RPMI8226 (cell line): Measurements from ENCODE around the gene AK5.
"Not testable (repeated sequence)": the region's sequence is repeated elsewhere in the genome, so short reads cannot be mapped to it uniquely, and the experiment has no call there.

ENCODE experiments used
- DNase-seq: peaks from one replicate; pipeline ENCODE4 v3.0.0-alpha.2; 2015

The AK5 gene

GRCh38 chr1:77288275-77288674 is 6.5 kb downstream of the AK5 start:
- DNase-seq = no peak

- DNase-seq = no peak
Measured at GRCh38 chr1:77290576-77290975, 8.8 kb downstream of the AK5 start.

GRCh38 chr1:77292551-77292950 is 10.7 kb downstream of the AK5 start:
- no peak for DNase-seq

- no peak for DNase-seq
Measured at GRCh38 chr1:77300566-77300965, 18.7 kb downstream of the AK5 start.

DNA sequence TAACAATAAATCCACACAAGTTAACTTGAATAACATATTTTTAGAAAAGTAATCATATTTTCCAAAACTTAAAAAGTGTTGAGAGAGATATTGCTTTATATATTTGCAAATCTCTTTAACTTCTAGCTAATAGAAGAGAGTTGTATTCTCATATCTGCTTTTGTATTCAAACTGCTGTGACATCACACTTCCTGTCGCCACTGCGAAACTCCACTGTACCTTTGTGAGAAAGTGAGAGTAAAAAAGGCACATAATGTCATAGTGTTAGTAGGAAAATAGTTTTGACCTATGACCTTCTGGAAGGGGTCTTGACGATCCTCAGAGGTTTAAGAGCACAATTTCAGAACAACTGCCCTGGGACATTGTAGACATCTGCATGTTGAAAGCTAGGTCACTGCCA is 21.6 kb downstream of the AK5 start:
- no peak for DNase-seq

GRCh38 chr1:77308889-77309621 is 27.2 kb downstream of the AK5 start:
- DNase-seq = no peak

DNA sequence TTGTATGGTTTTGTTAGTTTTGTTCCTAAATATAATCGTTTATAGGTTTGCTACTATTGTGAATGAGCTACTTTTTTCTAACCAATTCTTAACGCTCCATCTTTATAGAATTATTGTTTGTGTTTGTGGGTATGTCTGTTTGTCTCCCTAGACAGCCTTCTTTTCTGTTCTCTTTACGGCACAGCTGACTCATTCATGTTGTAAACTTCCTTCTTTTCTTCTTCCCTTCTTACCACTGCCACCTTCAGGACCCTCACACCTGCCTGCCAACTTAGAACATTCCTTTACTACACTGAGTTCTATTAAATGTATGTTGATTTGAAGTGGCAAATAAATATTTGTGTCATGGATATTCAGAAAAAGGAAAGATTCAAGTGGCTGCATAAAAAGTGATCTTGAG is 29.1 kb downstream of the AK5 start:
- DNase-seq = no peak

DNA sequence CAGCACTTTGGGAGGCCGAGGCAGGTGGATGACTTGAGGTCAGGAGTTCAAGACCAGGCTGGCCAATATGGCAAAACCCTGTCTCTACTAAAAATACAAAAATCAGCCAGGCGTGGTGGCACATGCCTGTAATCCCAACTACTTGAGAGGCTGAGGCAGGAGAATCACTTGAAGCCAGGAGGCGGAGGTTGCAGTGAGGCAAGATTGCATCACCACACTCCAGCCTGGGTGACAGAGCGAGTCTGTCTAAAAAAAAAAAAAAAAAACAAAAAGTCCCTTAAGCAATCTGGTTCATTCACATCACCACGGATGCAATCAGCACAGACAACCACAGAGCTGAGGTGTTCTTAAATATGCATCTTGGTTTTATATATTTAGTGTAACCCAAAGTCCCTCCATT is 30.5 kb downstream of the AK5 start:
- not testable (repeated sequence) for DNase-seq

- DNase-seq = peak; percentile 6
Measured at GRCh38 chr1:77313491-77313890, 31.7 kb downstream of the AK5 start.

GRCh38 chr1:77316006-77316405 is 34.2 kb downstream of the AK5 start:
- DNase-seq = no peak

DNA sequence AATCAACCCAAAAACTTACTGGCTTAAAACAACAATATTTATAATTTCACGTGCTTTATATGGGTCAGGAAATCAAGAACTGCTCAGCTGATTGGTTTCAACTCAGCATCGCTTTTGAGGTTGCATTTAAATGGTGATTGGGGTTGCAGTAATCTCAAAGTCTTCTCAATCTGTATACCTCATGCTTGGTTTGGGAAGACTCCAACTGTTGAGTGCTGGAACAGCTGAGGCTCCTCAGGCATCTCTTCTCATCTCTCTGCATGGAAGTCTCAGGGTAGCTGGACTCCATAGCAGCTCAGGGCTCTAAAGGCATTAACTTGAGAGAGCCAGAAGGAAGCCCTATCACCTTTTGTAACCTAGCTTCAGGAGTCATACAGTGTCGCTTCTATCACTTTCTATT is 35.1 kb downstream of the AK5 start:
- DNase-seq = no peak

DNA sequence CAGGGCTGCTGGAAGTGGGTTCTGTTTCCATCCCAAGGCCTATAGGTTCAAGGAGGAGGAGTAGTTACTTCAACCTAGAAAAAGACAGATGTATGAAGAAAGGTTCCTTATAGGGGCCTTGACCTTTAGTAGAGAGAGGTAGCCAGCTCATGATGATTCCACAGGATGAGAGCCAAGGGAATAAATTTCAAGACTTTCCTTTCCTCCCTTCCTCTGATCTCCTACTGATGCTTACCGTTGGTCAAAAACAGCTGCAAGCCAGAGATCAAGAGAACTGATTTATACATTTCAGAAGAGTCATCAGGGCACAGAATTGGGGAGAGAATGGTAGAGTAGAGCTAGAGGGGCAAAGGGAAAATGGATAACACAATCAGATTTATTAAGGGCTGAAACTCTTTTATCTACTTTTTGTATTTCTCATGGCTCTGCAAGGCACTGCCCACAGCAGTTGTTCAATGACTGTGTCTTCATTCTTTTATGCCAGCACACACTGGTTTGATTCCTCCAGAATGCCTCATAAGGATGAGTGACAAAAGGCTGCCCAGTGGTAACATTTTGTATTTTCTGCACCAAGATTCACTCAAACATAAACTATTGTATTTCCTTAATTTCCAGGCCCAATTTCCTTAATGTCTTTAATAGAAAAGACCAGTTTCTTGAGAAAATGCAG is 37.4 kb downstream of the AK5 start:
- no peak for DNase-seq

DNA sequence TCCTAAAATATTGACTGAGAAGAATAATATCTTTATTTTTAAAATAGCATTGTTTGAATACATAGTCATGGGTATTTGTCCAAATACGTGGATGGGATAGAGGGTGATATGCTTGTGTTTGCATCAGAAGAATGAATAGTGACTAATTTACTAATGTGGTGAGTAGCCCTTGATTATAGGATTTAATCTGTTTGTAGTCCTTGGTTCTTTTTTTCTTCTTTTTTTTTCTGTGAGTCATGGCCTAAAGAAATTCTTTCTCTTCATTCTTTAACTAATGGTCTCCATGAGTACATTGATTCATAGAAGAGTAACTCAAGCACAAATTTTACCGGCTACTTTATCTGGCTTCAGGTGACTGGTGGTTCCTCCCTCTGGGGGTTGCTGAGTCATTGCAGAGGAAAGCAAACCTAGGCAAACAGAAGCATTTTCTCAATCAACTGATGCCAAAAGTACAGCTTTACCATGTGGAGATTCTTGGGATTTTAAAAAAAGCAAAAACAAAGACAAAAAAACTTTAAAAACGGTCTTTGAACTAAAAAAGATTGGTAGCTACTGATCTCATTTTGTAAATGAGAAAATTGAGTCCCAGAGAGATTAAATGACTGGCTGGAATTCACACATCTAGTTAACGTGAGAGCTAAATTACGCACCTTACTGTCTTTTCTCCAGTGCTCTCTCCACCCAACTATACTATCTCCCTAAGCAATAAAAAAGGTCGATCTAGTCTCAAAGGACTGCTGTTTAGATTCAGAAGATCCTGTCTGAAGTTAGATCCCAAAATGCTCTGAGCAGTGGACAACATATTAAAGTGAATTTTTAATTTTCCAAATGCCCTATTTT is 40.5 kb downstream of the AK5 start:
- DNase-seq = no peak

- DNase-seq = no peak
Measured at GRCh38 chr1:77333501-77333900, 51.7 kb downstream of the AK5 start.

DNA sequence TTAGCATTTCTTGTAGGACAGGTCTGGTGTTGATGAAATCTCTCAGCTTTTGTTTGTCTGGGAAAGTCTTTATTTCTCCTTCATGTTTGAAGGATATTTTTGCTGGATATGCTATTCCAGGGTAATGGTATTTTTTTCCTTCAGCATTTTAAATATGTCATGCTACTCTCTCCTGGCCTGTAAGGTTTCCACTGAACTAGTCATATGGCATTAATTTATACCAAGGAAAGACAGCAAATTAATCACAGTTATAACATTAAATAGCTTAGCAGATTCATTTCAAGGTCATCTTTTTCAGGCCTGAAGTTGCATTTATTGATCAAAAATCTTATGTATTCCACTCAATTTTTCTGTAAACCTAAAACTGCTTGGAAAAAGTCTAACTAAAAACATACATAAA is 54.9 kb downstream of the AK5 start:
- DNase-seq = no peak

DNA sequence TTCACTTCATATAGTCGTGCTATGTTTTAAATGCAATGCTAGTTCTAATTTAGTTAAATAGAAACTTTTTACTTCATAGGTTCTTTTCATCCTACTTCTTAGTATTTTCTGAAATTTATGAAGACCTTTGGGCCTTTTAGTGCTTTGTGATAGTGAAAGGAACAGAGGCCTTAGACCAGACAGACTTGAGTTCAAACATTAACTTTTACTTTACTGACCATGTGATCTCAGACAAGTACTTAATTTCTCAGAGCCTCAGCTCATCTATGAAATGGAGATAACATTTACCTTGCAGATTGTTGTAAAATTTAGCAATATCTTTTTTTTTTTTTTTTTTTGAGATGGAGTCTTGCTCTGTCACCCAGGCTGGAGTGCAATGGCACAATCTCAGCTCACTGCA is 57.5 kb downstream of the AK5 start:
- no peak for DNase-seq

DNA sequence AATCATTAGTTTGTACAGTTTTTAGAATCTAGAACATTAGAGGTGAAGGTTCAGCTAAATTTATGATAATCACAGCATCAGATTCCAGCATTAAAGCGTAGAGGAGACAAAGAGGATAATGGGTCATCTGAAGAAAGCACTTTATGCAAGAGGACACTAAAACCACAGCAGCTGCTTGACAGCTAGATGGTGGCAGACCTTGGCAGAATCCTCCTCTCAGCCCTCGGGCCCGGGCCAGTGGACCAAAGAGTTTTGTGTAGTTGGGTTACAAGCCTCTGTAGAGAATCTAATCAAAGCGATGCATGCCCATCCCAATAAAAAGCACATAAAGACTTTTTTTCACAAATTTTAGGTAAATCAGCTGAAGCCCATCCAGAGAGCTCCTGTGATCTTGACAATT is 59.4 kb downstream of the AK5 start:
- DNase-seq = no peak

- DNase-seq = no peak
Measured at GRCh38 chr1:77342745-77343144, 60.9 kb downstream of the AK5 start.

DNA sequence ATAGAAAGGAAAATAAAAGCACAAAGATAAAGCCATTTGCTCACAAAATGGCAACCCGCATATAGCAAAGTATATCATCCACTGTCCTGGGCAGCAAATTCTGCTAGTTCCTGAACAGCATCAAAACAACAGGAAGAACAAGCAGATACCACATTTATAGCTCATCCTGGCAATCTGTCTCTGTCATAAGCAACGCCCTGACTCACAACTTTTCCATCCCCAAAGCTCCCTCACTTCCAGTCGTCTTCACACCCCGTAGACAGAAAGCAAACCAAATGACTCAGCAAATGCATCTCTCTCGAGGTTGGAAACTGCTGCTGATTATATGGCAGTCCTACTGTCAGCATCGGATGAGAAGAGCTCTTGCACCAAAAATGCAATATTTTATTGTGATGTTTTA is 65.8 kb downstream of the AK5 start:
- DNase-seq = no peak

GRCh38 chr1:77348549-77348948 is 66.7 kb downstream of the AK5 start:
- no peak for DNase-seq

DNA sequence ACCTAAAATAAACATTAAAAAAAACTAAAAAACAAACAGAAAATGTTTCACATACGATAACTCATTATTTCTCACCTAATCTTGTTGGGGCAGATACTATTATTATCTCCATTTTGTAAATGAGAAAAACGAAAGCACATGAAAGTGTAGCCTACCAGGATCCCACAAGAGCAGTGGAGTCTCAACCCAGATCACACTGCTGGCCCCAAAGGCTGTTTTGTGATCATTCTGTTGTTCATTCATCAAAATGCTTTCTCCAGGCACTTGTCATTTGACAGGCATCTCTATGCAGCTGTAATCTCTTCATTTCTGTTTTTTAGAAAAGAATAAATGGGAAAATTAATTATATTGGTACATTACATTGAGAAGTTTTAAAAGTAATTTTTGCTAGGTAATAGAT is 67.5 kb downstream of the AK5 start:
- DNase-seq = no peak

DNA sequence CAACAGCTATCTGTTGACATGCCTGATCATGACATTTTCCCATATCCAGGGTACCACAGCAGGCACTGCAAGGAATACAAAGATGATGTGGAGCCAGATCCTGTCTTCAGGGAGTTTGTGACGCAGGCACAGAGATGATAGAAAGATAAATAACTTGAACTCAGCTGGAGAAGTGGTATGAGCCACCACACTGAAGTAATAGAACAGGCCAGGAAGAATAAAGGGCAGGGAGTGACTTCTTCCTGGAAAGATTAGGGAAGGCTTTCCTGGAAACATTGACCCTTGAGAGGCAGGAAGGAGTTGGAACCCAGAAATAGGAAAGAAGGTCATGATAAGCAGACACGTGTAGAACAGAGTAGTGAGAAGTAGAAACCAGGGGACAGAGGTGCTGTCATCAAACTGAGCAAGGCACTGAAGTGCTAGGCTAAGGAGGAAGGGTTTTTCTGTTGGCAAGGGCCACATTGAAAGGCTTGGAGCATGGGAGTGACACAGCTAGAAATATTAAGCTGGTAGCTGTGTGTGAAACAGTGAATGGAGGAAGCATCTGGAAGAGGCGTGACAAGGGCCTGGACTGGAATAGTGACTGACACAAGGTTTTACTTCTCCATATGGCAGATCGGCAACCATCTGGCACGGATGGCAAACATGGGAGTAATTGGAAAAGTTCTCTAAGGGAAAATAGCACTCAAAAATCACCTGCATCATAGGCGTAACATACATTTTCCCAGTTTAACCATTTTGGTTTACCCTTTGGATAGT is 68.4 kb downstream of the AK5 start:
- no peak for DNase-seq

GRCh38 chr1:77354536-77354935 is 72.7 kb downstream of the AK5 start:
- DNase-seq = no peak
